ENCODE data around the gene VWDE.

VWDE gene

DNA sequence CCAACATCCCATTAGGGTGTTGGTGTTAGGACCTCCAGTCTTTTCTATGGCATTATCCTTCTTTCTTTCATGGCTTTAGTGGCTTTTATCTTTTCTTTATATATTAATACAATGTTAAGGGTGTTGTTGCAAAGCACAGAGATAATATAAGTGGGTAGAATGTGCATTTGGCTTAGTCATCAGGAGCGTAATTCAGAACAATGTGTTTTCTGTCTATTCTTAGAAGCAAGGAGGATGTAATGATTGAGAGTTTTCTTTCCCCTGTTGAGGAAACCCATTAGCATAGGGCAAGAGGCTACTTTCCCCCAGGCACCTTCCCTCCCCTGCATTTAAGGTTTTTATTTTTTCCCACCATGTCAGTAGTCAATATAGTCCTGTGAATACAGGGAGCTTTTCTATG lies 112.9 kb downstream of the VWDE start:
- no peak for DNase-seq (ENCODE audit: low read depth, low spot score)

DNA sequence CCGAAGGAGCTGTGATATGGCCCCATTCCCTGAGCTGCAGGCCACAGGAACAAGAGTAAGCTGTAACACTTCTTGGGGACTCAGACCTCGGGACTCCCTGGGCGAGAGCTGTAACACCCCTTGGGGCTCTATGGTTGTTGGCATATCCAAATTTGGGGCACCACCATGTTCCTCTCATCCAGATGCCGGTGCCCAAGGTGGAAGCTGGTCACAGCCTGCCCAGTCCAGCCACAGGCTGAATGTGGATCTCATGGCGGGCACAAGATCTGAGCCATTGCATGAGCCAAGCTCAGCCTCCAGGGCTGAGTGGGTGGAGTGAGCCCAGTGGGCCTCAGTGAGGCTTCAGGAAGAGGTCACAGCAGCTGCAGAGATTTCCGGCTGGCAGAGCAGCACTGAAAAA lies 113.7 kb downstream of the VWDE start:
- DNase-seq (ENCODE audit: low read depth, low spot score): no peak

DNA sequence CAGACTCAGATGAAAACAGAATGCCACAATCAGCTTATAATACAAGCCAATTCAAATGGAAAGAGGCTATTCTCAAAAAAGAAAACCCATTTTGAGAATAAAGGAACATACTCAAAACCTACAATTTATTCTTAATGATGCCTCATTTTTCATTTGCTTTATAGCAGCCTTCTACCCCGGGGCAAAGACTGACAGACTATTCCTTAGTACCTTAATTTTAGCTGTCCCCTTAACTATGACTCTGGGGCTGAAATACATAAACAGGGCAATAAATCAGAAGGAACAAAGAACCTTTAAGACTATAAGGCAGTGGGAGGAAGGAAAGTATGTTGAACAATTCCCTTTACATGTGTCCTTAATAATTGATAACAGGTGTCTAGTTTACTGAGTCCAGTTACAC lies 115.8 kb downstream of the VWDE start:
- DNase-seq (ENCODE audit: low read depth, low spot score): no peak

DNA sequence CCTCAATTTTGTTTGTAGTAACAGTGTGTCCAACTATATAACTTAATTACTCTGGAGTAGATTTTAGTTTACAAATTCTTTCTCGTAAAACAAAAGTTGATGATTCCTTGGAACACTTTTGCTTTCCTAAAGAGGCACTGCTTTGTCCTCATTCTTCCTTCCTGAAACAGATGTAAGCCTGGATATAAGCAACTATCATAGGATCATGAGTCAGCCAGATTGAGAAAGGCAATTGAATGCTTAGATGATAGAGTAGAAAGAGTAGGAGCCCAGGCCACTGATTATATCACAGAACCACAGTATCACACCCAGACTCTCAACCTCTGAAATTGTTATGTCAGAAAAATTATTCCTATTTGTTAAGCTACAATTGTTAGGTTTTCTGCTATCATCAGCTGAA lies 122.6 kb downstream of the VWDE start:
- no peak for DNase-seq (ENCODE audit: low read depth, low spot score)

All from brain pericyte (primary cell).